Measurements from ENCODE around the gene CUBN.

The CUBN gene

DNA sequence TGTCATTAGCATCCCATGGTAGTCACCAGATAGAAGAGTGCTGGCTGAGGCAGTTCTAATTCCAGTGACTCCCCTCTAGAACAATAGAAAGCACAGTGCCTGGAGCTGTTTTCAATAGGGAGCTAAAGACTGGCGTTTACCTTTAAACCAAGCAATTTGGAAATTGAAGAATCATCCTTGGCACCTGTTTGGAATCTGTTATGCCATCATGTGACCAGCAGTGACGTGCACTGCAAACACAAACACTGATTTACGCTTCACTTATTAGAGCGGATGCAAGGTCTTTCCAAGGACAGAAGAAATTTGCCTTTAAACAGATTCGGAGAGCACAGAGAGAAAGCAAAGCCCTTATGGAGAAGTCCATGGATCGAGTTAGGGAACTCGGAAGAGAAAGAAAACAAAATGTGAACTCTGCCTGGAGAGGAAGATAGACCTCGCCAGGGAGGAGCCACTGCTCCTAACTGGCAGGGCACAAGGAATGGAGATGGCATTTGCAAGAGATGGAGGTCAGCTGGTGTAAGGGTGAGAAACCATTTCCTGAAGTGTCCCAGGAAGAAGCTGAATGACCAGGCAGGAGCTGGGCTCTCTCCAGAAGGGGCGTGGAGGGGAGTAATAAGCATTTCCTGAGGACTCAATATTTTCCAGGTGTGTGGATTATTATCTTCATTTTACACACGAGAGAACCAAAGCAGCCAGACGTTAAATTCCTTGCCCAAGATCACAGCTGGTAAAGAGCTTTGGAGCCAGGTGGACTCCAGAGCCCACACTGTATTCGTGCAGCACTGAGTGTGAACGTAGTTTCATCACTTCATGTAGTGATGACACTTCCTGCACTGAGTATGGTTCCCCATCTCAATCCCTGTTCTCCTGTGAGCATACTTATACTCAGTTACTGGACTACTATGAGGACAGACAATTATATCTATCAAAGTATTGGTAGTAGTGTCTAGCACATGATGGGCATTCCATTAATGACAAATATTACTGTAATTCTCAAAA is 97.7 kb downstream of the CUBN start:
- Histone ChIP-seq H3K9me3 (ENCODE audit: low read length) (no peaks in the 10 kb centered on the region), H3K4me3 (ENCODE audit: low read length) (no peak overlapping the region), H3K36me3 (ENCODE audit: insufficient read depth, low read length) (no peaks in the 10 kb centered on the region), H2AFZ (ENCODE audit: low read depth, low read length) (no peak overlapping the region), H3K27me3 (ENCODE audit: insufficient read depth, low read length) (no peaks in the 10 kb centered on the region), H3K4me1 (ENCODE audit: insufficient read depth, low read length) (peaks cover 17% of the 10 kb centered on the region)

DNA sequence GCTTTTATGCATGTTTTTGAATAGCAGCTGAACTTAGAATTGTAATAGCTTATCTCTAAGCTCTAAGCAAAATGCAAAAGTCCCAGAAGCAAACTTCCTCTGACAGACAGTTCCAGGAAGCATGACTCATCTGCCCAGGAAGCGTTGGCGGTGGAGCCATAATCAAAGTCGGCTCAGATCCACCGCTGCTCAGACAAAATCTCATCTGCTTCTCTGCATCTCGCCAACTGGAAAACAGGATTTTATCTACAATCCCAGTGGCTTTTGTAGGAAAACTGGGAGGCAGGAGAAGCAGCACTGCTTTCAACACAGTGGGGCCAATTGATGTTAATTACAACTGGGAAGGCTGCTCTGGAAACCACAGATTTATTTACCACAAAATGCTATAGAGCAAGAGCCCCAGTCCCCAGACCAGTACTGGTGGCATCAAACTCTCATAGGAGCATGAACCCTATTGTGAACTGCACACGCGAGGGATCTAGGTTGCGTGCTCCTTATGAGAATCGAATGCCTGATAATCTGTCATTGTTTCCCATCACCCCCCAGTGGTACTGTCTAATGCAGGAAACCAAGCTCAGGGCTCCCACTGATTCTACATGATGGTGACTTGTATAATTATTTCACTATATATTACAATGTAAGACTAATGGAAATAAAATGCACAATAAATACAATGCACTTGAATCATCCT is 99.9 kb downstream of the CUBN start:
- H3K36me3 ChIP-seq (ENCODE audit: insufficient read depth, low read length) = no peaks in the 10 kb centered on the region
- peak overlapping the region; percentile 10 for H3K4me3 ChIP-seq (ENCODE audit: low read length)
- no peaks in the 10 kb centered on the region for H3K9me3 ChIP-seq (ENCODE audit: low read length)
- H2AFZ ChIP-seq (ENCODE audit: low read depth, low read length) = peak overlapping the region; percentile 4
- H3K27me3 ChIP-seq (ENCODE audit: insufficient read depth, low read length) = no peaks in the 10 kb centered on the region
- peaks cover 36% of the 10 kb centered on the region for H3K4me1 ChIP-seq (ENCODE audit: insufficient read depth, low read length)

- no peaks in the 10 kb centered on the region for H3K9me3 ChIP-seq (ENCODE audit: low read length)
- H2AFZ ChIP-seq (ENCODE audit: low read depth, low read length) = peak overlapping the region; percentile 4
- no peak overlapping the region for H3K4me3 ChIP-seq (ENCODE audit: low read length)
- no peaks in the 10 kb centered on the region for H3K36me3 ChIP-seq (ENCODE audit: insufficient read depth, low read length)
- peaks cover 42% of the 10 kb centered on the region for H3K4me1 ChIP-seq (ENCODE audit: insufficient read depth, low read length)
- no peaks in the 10 kb centered on the region for H3K27me3 ChIP-seq (ENCODE audit: insufficient read depth, low read length)
These were observed 100.4 kb downstream of the CUBN start for GRCh38 chr10:17029239-17029580.

- Histone ChIP-seq H3K4me3 (ENCODE audit: low read length) (no peak overlapping the region), H3K9me3 (ENCODE audit: low read length) (no peaks in the 10 kb centered on the region), H3K4me1 (ENCODE audit: insufficient read depth, low read length) (peaks cover 46% of the 10 kb centered on the region), H3K36me3 (ENCODE audit: insufficient read depth, low read length) (no peaks in the 10 kb centered on the region), H3K27me3 (ENCODE audit: insufficient read depth, low read length) (no peaks in the 10 kb centered on the region), H2AFZ (ENCODE audit: low read depth, low read length) (no peak overlapping the region)
These were observed 100.8 kb downstream of the CUBN start for GRCh38 chr10:17028798-17029197.

- no peaks in the 10 kb centered on the region for H3K36me3 ChIP-seq (ENCODE audit: insufficient read depth, low read length)
These were observed 102.7 kb downstream of the CUBN start for GRCh38 chr10:17026686-17027485.

GRCh38 chr10:17025444-17026295 is 103.9 kb downstream of the CUBN start:
- Histone ChIP-seq H3K4me3 (ENCODE audit: low read length) (peak overlapping the region; percentile 13), H3K9me3 (ENCODE audit: low read length) (no peaks in the 10 kb centered on the region), H3K27me3 (ENCODE audit: insufficient read depth, low read length) (no peaks in the 10 kb centered on the region), H3K36me3 (ENCODE audit: insufficient read depth, low read length) (no peaks in the 10 kb centered on the region), H3K4me1 (ENCODE audit: insufficient read depth, low read length) (peaks cover 74% of the 10 kb centered on the region), H2AFZ (ENCODE audit: low read depth, low read length) (no peak overlapping the region)

More at GRCh38 chr10:17026686-17027485, 102.7 kb downstream of the CUBN start:
- Histone ChIP-seq H3K27me3 (ENCODE audit: insufficient read depth, low read length) (no peaks in the 10 kb centered on the region), H3K9me3 (ENCODE audit: low read length) (no peaks in the 10 kb centered on the region), H2AFZ (ENCODE audit: low read depth, low read length) (no peak overlapping the region), H3K4me1 (ENCODE audit: insufficient read depth, low read length) (peaks cover 65% of the 10 kb centered on the region), H3K4me3 (ENCODE audit: low read length) (no peak overlapping the region)

DNA sequence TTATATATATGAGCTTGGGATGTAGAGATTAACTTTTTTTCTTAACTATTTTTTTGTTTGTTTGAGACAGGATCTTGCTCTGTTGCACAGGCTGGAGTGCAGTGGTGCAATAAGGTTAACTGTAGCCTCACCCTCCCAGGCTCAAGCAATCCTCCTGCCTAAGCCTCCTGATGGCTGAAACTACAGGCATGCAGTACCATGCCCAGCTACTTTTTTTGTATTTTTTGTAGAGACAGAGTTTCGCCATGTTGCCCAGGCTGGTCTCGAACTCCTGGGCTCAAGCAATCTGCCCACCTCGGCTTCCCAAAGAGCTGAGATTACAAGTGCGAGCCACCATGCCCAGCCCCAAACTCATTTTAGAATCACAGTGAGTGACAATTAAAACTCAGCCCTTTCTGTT is 105.2 kb downstream of the CUBN start:
- Histone ChIP-seq H3K4me3 (ENCODE audit: low read length) (no peak overlapping the region), H3K36me3 (ENCODE audit: insufficient read depth, low read length) (no peaks in the 10 kb centered on the region), H3K9me3 (ENCODE audit: low read length) (peaks cover 2% of the 10 kb centered on the region), H3K4me1 (ENCODE audit: insufficient read depth, low read length) (peaks cover 66% of the 10 kb centered on the region), H3K27me3 (ENCODE audit: insufficient read depth, low read length) (no peaks in the 10 kb centered on the region), H2AFZ (ENCODE audit: low read depth, low read length) (no peak overlapping the region)

DNA sequence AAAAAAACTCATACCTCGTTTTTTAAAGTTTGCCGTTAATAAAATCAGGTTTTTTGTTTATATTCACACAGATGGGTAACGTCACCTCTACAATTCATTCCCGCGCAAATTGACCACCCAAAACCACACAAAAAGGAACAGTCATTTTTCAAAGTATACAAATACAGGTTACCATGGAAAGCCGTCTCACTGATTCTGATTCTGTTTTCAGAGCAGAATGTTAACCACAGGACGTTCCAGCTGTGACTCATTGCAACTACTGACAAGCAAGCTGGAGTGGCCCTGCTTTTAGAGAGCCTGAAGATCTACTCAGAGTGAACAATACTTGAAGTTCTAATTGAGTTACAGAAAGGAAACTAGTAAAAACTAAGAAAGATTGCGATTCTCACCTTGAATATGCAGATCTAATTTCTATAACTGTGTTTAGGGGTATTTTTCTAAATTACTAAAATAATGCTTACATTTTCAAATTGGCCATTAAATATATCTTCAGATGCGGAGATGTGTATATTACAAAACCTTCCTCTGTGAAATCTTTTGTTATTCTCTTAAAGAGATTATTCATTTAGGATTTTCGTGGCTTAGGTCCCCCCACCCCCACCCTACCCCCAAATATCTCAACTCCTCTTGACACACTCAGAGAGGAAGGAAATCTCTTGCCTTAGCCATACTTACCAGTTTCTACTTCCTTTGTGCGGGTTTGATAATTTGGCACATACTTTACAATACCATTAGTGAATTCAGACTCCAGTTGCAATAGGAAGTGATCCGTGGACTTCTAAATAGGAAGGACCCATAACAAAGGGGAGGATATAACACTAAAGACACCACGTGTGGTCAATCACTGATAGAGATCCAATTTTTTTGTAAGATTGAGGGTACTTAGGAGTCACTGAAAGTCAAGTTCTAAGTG is 106.0 kb downstream of the CUBN start:
- H3K9me3 ChIP-seq (ENCODE audit: low read length) = peaks cover 8% of the 10 kb centered on the region
- H2AFZ ChIP-seq (ENCODE audit: low read depth, low read length) = no peak overlapping the region
- peak overlapping the region; percentile 13 for H3K4me3 ChIP-seq (ENCODE audit: low read length)
- H3K36me3 ChIP-seq (ENCODE audit: insufficient read depth, low read length) = no peaks in the 10 kb centered on the region
- peaks cover 58% of the 10 kb centered on the region for H3K4me1 ChIP-seq (ENCODE audit: insufficient read depth, low read length)
- no peaks in the 10 kb centered on the region for H3K27me3 ChIP-seq (ENCODE audit: insufficient read depth, low read length)

DNA sequence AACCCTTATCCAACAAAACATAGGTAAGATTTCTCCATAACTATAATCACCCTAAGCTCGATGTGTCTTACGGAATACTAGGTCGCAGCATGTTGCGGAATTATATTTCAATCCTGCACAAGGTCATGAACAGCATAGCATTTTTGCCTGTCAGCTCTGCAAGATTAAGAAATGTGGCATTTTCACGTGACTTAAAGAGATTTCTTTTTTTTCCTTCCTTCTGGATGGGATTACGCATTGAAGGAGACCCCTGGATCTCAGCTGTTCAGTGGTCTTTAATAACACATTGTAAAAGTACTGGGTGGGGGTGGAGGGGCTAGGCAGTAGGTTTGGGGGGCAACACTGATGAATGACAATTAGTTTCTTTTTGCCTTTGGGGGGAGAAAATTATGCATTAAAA is 106.7 kb downstream of the CUBN start:
- Histone ChIP-seq H3K4me1 (ENCODE audit: insufficient read depth, low read length) (peaks cover 57% of the 10 kb centered on the region), H3K27me3 (ENCODE audit: insufficient read depth, low read length) (no peaks in the 10 kb centered on the region), H3K9me3 (ENCODE audit: low read length) (peaks cover 8% of the 10 kb centered on the region), H2AFZ (ENCODE audit: low read depth, low read length) (no peak overlapping the region), H3K36me3 (ENCODE audit: insufficient read depth, low read length) (no peaks in the 10 kb centered on the region), H3K4me3 (ENCODE audit: low read length) (peak overlapping the region; percentile 37)

- Histone ChIP-seq H3K27me3 (ENCODE audit: insufficient read depth, low read length) (no peaks in the 10 kb centered on the region), H2AFZ (ENCODE audit: low read depth, low read length) (no peak overlapping the region), H3K36me3 (ENCODE audit: insufficient read depth, low read length) (no peaks in the 10 kb centered on the region), H3K4me1 (ENCODE audit: insufficient read depth, low read length) (peaks cover 57% of the 10 kb centered on the region), H3K9me3 (ENCODE audit: low read length) (peaks cover 8% of the 10 kb centered on the region), H3K4me3 (ENCODE audit: low read length) (peak overlapping the region; percentile 37)
These were observed 107.2 kb downstream of the CUBN start for GRCh38 chr10:17022466-17022825.

DNA sequence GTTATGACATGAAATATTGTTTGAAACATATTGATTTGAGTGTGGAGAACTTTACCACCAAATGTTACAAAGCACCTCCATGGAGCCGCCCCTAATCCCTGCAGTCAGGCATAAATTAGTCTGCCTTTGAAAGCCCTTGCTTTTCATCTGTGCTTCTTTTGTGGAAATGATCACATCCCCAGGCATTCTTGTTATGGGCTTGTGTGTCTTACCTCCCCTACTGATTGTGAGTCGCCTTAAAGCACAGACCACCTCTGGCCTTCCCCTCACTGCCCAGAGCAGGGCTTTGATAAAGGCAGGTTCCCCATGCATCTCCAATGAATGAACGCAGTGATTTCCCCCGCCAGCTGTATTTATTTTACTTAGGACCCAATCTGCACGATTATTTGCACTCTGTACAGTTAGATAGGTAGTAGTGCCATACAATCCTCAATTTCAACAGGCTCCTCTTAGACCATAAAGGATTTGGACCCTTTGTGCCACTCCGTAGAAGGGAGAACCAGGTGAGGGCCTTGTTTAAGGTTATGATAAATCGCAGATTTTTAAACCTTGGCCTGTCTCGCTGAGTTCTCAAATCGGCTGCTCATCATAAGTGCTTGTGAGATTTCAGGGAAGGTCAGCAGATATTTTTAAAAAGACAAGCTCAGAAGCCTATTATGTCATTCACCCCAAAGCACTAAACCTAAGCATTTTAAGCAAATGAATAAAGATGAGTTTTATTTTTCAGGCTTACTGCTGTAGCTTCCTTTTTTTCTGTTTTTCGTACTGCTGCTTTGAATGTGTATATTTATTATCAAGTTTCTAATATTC is 107.8 kb downstream of the CUBN start:
- Histone ChIP-seq H3K9me3 (ENCODE audit: low read length) (peaks cover 10% of the 10 kb centered on the region), H3K4me3 (ENCODE audit: low read length) (peak overlapping the region; percentile 37), H2AFZ (ENCODE audit: low read depth, low read length) (no peak overlapping the region), H3K4me1 (ENCODE audit: insufficient read depth, low read length) (peaks cover 57% of the 10 kb centered on the region), H3K36me3 (ENCODE audit: insufficient read depth, low read length) (no peaks in the 10 kb centered on the region), H3K27me3 (ENCODE audit: insufficient read depth, low read length) (no peaks in the 10 kb centered on the region)
